ENCODE data around the gene ARHGEF7.

- no peak for TF ChIP-seq ZNF121 (CRISPR knock-in tag; IDR thresholded peaks at IDR 0.05)
- TF ChIP-seq, protein P1, sequence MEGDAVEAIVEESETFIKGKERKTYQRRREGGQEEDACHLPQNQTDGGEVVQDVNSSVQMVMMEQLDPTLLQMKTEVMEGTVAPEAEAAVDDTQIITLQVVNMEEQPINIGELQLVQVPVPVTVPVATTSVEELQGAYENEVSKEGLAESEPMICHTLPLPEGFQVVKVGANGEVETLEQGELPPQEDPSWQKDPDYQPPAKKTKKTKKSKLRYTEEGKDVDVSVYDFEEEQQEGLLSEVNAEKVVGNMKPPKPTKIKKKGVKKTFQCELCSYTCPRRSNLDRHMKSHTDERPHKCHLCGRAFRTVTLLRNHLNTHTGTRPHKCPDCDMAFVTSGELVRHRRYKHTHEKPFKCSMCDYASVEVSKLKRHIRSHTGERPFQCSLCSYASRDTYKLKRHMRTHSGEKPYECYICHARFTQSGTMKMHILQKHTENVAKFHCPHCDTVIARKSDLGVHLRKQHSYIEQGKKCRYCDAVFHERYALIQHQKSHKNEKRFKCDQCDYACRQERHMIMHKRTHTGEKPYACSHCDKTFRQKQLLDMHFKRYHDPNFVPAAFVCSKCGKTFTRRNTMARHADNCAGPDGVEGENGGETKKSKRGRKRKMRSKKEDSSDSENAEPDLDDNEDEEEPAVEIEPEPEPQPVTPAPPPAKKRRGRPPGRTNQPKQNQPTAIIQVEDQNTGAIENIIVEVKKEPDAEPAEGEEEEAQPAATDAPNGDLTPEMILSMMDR (IDR thresholded peaks at IDR 0.05), result no peak
- no peak for TF ChIP-seq AR (CRISPR knock-in tag; IDR thresholded peaks at IDR 0.05)
- TF ChIP-seq, protein P2, sequence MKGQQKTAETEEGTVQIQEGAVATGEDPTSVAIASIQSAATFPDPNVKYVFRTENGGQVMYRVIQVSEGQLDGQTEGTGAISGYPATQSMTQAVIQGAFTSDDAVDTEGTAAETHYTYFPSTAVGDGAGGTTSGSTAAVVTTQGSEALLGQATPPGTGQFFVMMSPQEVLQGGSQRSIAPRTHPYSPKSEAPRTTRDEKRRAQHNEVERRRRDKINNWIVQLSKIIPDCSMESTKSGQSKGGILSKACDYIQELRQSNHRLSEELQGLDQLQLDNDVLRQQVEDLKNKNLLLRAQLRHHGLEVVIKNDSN (CRISPR knock-in tag; IDR thresholded peaks at IDR 0.05), result no peak
- no peak for TF ChIP-seq SMAD4 (CRISPR knock-in tag; IDR thresholded peaks at IDR 0.05)
- TF ChIP-seq ZNF219 (CRISPR knock-in tag; IDR thresholded peaks at IDR 0.05; ENCODE audit: borderline replicate concordance), result no peak
- no peak for TF ChIP-seq ZNF317 (CRISPR knock-in tag; IDR thresholded peaks at IDR 0.05; ENCODE audit: borderline replicate concordance, low read depth)
- no peak for TF ChIP-seq EMX1 (CRISPR knock-in tag; IDR thresholded peaks at IDR 0.05)
- TF ChIP-seq FOXK1 (CRISPR knock-in tag; IDR thresholded peaks at IDR 0.05), result no peak
- TF ChIP-seq, protein P3, sequence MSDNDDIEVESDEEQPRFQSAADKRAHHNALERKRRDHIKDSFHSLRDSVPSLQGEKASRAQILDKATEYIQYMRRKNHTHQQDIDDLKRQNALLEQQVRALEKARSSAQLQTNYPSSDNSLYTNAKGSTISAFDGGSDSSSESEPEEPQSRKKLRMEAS (CRISPR knock-in tag; IDR thresholded peaks at IDR 0.05), result no peak
- no peak for TF ChIP-seq ZNF671 (CRISPR knock-in tag; IDR thresholded peaks at IDR 0.05)
These were observed 59.4 kb downstream of the ARHGEF7 start for GRCh38 chr13:111174377-111175114.
